HS-27A (cell line): ENCODE measurements around the gene DNMBP.
"Not testable (repeated sequence)": the region's sequence is repeated elsewhere in the genome, so short reads cannot be mapped to it uniquely, and the experiment has no call there.

Source experiments
- DNase-seq: peaks from one replicate; pipeline ENCODE4 v3.0.0-alpha.2; 2012; ENCODE audit warnings: low read depth, missing footprints

DNMBP gene

DNA sequence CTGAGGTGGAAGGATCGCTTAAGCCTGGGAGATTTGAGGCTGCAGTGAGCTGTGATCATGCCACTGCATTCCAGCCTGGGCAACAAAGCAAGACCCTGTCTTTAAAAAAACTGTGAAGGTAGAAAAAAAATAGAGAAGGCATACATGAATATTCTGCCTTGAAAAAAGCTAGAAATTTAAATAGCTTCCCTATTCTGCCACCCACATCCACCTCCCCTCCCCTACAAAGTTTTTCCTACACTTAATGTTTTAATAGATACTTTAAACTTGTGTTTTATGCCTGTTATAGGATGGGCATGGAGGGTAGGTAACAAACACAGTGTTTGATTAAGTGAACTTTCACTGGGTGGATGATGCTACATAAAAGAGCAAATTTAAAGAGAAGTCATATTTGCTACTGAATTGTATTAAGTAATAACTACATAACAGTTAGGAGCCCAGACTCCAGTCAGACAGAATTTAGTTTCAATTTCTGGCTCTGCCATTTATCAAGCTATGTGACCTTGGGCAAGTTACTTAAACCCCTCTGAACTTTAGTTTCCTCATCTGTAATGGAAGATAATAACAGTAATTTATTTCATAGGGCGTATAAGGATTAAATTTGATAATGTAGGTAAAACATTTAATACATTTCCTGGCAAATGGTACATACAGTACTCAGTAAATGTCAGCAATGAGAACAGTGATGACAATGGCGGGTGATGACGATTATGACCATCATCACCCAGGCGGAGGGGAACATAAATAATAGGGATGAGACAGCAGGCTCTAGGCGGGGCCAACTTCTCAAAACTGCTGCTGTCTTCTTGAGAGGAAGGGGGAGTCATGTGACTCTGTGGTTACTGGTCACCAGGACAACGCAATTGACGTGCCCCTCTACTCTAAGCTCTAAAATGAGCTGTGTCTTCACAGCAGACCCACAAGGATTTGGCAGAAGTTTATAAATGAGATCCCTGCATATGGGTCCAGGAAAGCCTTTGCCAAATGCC, 15.8 kb downstream of the DNMBP start:
- DNase-seq: no peak

GRCh38 chr10:99985637-99986036, 24.1 kb downstream of the DNMBP start:
- not testable (repeated sequence) for DNase-seq

GRCh38 chr10:99984211-99985034, 25.3 kb downstream of the DNMBP start:
- DNase-seq: no peak

GRCh38 chr10:99983280-99983988, 26.3 kb downstream of the DNMBP start:
- DNase-seq: no peak

- no peak for DNase-seq
These were observed 27.0 kb downstream of the DNMBP start for GRCh38 chr10:99982728-99983127.

- DNase-seq: no peak
These were observed 28.1 kb downstream of the DNMBP start for GRCh38 chr10:99981581-99982199.

DNA sequence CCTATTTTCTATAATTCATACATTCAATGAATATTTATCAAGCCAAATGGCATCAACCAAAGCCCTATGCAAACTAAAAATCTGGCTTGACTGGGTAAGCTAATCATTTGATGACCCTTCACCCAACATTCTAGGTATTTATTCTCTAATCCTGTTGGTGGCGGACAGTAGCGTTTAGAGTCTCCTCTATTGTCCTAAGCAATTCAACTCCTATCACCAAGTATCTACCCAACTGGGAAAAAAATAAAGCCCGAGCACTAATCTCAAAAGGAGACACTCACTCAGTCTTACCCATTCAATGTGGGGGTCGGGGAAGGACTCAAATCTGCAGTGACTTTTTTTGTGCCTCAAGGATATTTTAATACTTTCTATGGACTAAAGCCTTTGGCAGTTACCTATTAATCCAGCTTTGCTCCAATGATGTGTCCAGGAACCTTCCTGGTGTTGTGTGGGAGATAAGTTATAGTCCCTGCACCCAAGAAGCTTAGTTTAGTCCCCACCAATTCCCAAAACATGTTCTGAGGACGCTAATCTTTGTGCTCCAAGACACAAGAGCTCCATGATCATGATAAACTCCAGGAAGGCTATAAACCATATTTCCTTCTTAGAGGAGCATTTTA, 30.6 kb downstream of the DNMBP start:
- no peak for DNase-seq

- DNase-seq: no peak
These were observed 31.8 kb downstream of the DNMBP start for GRCh38 chr10:99977916-99978315.

DNA sequence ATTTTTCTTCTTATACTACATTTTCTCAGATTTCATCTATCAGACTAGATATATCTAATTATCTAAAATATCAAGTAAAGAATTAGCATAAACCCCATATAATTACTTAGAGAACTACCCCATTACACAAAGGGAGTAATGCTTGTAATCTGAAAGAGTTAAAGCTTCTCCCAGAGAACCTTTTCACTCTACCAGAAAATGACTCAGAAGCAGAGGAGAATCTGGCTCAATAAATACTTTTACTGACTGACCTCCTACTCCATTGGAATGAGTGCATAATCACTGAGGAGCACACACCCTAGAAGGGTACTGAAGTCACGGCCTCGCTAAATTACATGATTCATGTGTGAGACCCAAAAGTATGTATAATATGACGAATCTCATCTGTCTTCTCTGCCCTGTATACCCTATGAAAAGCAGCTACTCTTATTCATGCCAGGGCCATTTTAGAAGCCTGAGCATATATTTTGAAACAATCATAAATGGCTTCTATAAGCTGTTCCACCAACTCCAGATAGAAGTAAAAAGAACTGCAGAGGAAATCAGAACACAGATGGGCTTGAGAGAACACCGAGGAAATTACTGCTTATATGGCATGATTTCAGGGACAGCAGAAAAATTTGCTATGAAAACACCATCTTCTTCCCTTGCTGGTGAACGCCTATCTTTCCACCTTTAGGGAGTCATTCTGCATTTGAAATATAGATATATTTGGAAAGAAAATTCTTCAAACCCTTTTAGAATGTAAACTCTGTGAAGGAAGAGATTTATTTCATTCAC, 32.7 kb downstream of the DNMBP start:
- DNase-seq: peak; percentile 68

GRCh38 chr10:99975942-99976809, 33.6 kb downstream of the DNMBP start:
- no peak for DNase-seq

- DNase-seq: no peak
These were observed 34.5 kb downstream of the DNMBP start for GRCh38 chr10:99975106-99975829.

- no peak for DNase-seq
These were observed 36.6 kb downstream of the DNMBP start for GRCh38 chr10:99973190-99973589.

GRCh38 chr10:99967961-99968360, 41.8 kb downstream of the DNMBP start:
- DNase-seq: no peak

DNA sequence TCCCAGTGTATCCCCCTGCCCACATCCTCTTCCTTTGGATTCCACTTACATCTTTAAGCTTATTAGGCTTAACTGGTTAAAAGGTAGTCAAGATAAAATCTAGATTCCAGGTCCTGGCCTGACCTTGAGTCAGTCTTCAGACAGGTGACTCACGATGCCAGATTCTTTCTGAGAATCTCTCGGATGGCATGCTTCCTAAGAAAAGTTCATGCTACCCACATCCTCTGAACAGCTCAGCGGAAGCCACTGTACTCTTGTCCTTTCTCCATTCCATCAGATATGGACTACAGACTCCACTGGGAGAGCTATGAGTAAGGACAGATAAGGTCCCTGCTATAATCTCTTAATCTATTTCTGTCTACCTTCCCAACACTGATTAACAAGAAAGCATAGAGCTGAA, 43.4 kb downstream of the DNMBP start:
- peak; percentile 47 for DNase-seq

- DNase-seq: no peak
These were observed 44.0 kb downstream of the DNMBP start for GRCh38 chr10:99965700-99966099.

GRCh38 chr10:99964791-99965190, 45.0 kb downstream of the DNMBP start:
- DNase-seq: no peak

DNA sequence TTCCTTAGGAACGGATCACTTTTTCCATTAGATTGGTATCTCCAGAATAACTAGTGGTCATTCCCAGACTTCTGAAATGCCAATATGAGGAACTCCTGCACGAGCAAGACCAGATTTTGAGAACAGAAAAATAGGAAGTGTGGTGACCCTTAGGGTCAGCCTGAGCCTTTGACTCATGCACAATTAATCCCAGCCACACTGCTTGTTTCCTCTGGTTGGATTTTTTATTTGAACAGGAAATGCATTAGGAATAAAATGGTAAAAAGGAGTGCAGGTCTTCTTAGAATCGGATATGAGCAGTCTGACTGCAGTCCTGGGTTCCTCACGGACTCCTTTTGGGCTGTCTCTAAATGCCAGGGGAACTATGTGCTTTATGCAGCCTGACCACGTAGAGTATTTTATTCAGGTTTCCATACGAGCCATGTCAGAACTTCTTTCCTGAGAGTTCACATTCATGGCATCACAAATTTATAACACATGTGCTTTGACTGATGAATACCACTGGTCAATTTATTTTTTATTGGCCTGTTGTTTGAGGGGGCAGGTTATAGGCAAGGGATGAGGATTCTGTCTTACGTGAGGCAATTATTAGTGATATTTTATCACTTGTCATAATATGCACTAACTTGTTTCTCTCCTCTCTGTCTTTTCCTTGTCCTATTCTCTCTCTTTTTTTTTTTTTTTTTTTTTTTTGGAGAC, 46.1 kb downstream of the DNMBP start:
- not testable (repeated sequence) for DNase-seq

DNA sequence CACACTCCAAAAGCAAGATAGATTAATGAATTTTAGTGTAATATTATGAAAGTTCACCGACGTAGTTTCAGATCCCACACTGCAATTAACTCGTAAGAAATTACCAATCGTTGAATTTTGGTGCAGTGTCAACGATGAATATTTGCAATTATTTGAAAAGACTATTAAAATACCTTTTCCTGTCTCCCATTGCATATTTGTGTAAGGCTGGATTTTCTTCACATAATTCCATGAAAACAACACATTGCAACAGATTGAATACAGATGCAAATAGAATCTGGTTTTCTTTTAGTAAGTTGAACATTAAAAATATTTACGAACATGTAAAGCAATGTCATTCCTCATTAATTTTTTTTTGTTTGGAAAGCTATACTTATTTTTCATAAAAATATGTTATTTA, 50.9 kb downstream of the DNMBP start:
- no peak for DNase-seq
